ENCODE results near the gene COMT.
"Not testable (repeated sequence)": the region's sequence is repeated elsewhere in the genome, so short reads cannot be mapped to it uniquely, and the experiment has no call there.

COMT gene

DNA sequence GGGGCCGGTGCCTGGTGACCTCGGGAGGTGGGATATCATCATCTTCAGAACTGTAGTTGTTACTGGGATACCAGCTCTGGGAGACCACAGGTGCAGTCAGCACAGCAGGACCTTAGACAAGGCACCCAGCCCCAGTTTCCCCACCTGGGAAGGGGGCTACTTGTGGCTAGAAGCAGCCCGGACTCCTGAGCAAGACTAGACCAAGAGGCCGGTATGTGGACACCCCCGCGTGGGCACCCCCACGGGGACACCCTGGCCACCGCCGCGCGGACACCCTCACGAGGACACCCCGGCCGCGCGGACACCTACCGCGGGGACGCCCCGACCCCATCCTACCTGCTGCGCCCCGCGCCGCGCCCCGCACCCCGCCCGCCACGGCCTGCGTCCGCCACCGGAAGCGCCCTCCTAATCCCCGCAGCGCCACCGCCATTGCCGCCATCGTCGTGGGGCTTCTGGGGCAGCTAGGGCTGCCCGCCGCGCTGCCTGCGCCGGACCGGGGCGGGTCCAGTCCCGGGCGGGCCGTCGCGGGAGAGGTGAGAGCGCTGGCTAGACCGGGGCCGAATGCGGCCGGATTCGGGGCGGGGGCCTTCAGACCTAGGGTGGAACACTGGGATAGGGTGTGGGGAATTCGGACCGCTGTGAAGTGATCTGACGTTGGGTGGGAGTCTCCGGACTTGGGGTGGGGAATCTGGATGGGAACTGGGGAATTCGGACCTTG, at the start of gene COMT, which contains the start of gene TXNRD2:
Gene COMT, plus strand, starts transcription at position 408 of the 718 bp plus-strand sequence. CDS start 20,755 bp downstream, outside the sequence.
Gene TXNRD2, minus strand, starts transcription at position 454 of the 718 bp plus-strand sequence. Its CDS starts 15 bp downstream, at position 439.
- DNase-seq (ENCODE audit: extremely low read depth in 1 of 2, low read depth in 1 of 2), result peak; percentile 45 to 47

DNA sequence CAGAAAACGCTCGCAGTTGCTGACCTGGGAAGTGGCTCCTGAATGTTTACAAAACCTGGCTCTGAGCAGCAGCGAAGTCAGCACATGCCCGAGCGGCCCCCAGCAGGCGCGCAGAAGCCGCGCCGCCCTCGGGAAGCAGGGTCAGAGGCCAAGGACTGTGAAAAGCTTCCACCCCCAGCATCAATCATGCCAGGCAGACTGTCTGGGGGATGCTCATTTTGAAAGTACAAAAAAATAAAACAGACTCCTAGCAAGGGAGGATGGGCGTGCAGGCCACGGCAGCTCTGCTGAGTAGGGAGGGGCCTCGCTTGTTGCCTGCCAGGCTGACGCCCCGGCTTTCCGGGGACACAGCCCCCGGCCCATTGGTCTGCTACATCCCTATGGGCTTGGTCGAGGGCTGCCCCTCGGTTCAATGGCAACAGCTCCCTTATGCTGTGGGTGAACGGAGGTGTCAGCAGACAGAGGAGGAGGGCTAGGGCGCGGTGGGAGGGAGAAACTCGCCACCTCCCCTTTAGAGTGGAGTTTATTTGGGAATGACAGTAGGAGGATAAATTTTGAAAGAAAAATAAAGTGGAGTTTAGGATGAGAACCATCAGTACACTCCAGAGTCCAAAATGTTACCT, 49.2 kb upstream of the COMT start:
- DNase-seq (ENCODE audit: extremely low read depth in 1 of 2, low read depth in 1 of 2), result peak; percentile 33 to 56

DNA sequence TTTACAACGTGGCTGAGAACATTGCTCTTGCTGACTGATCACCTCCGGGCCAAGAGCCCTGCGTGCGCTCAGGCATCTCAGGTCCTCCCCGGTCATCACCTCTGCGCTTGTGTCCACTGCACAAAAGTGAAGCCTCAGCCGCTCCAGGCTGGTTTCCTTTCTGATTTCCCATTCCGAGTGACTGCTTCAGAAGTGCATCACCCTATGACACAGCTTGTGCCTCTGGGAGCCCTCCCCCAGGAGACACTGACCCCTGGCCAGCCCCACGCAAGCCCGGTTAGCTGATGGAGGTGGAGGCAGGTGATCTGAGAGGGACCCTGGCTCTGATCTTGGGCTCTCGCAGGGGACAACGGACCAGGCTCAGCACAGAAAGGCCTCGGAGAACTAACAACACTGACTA, 48.6 kb upstream of the COMT start:
- DNase-seq (ENCODE audit: extremely low read depth in 1 of 2, low read depth in 1 of 2), result no peak

DNA sequence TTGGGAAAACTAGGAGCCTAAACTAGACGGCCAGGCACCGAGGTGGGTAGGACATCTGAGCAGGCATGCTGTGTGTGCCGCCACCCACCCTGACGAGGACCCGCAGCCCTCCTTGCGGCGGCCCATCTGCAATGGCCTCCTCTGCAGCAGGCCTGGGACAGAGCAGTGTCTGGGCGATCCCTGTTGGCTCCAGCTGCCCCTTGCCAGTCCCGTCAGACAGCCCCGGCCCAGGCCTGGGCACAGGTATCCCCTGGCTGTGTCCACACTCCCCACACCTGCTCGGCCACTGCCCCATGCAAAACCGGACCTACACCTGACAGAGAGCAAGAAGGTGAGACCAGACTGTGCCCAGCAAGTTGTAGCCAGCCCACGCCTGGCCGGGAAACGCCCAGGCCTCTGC, 48.2 kb upstream of the COMT start:
- DNase-seq (ENCODE audit: extremely low read depth in 1 of 2, low read depth in 1 of 2), result no peak

DNA sequence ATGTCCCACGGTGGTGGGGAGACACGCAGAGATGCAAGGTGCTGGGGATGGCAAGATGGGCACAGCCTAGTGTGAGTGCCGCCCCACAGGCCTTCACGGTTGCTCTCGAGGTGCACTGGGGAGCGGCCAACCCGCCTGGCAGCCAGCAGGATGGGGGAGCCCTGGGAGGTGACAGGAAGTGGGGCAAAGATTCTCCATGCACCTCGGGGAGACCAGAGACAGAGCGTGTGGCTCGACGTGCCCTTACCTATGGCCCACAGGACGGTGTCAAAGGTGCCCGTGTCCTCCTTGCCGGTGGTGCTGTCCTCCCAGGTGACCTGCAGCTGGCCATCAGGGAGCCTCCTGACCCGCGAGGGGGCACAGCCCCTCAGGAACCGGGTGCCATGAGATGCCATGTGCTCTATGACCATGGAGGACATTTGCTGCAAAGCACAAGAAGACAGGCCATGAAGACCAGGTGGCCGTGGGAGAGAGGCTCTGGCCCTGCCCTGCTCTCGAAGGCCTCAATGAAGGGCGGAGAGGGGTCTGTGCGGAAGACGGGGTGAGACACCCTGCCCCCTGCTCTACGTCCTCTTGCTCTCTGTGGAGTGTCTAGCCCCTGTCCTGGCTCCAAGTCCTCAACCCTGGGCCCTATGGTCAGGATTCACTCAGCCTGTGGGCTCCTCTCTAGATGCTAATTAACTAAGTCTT, 46.3 kb upstream of the COMT start:
- DNase-seq (ENCODE audit: extremely low read depth in 1 of 2, low read depth in 1 of 2), result no peak

DNA sequence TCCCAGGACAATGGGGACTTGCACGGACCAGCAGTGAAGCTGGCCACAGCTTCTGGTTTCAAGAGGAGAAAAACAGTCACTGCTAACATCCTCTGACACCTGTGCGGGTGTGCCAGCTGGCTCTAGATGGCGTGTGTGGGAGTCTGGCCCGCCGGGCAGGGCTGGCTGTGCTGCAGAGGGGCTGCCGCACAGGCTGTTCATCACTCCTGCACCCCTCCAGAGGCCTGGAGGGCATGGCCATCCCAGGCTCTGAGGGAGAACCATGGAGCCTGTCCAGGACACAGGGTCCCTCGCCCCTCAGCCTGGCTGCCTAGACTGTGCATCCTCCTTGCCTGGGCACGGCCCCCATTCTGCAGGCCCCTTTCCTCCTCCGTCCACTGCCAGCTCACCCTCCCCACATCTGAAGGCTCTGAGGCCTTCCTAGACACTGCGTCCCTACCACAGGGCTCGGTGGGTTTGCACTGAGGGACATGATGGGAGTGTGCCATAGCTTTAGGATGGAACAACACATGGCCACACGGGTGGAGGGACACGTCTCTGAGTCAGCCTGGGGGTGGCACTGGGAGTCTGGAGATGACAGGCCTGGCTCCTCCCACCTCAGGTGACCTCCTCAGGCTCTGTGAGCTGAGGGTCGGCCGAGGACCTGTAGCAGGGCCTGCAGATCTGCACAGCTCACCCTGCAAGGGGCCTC, 44.8 kb upstream of the COMT start:
- DNase-seq (ENCODE audit: extremely low read depth in 1 of 2, low read depth in 1 of 2), result no peak

DNA sequence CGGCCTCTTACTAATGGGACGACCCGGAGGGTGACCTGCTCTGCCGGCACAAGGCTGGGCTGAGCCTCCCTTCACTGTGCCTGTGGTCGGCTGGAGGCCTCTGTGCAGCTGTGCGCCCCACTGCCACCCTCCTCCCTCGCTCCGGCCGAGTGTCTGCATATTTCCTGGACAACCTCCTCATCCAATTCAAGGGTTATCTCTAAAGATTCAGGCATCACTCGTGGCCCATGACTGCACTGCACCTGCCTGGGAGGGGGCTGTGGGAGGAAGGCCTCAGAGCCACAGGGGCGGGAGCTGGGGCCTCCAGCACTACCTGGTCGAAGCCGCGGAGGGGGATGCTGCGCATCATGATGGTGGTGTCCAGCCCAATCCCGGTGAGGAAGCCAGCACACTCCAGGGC, 43.8 kb upstream of the COMT start:
- DNase-seq (ENCODE audit: extremely low read depth in 1 of 2, low read depth in 1 of 2), result no peak

DNA sequence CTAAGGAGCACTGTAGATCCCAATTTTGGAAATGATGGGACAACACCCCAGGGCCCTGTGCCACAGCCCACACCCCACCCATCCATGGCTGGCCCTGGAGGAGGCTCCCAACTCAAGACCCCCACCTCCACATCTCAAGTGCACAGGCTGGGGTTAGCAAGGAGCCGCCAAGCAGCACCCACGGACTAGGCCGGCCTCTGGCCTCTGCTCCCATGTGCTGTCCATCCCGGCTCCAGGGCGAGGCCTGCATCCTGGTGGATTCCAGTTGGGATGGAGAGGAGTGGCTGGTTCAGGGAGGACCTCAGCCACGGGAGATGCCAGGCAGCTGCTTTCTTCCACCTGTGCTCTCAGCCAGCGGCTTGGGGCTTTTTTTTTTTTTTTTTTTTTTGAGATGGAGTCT, 43.4 kb upstream of the COMT start:
- no peak for DNase-seq (ENCODE audit: extremely low read depth in 1 of 2, low read depth in 1 of 2)

DNA sequence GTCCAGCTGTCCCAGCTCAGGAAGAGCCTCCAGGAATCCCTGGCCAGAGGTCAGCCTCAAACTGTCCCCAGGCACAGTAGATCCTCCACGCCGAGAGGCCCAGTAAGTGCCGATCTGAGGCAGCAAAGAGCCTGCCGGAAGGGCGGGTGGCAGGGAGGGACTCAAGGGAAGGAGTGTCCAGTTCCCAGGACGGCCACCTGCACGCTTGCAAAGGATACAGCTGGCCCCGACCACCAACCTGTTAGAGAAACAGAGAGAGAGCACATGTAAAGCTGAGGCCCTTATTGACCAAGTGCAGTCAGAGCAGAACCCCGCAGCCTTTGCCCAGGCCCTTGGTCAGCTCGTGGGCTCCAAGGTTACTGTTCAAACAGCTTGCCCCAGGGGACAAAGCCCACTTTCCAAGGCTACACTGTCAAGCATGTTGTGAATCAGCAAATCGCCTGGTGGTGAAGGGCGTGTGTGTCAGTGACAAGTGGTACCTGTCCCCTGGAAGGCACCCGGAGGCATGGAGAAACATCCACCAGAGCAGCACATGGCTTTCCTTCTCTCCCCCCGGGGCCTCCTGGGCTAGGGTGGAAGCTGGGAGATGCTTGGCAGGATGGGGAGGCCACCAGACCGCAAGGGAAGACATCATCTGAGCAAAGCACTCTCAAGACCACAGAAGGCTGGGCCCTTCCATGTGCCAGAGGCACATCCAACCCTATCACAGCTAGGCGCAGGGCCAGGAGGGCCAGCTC, 42.6 kb upstream of the COMT start:
- DNase-seq (ENCODE audit: extremely low read depth in 1 of 2, low read depth in 1 of 2), result no peak

DNA sequence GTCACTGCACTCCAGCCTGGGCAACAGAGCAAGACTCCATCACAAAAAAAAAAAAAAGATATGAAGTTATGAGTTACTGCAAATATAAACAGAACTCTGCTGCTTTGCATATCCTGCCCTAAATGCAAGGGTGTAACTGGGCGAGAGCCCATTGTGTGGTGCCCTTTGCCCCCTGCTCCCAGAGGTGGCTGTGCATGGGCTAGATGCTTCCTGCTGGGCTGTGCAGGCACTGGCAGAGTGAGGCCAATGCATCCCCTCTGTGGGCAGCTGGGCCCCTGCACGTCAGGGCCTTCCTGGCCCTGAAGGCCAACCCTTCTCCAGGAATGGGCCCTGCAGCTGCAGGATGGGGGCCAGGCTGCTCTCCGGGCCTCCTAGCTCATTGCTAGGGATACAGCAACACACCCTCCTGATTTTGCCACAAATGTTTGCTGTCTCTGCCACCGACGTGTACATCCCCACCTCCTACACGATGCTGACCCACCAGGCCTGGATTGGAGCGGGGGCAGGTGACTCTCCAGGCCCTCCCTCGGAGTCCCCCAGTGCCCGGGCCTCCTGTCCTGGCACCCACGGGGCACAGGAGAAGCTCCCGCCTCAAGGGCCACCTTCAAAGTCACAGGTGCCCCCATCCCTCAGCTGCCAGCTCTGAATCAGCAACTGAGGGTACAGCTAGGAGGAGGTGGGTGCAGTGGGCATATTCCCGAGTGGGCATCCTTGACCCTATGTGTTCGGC, 40.7 kb upstream of the COMT start:
- no peak for DNase-seq (ENCODE audit: extremely low read depth in 1 of 2, low read depth in 1 of 2)

DNA sequence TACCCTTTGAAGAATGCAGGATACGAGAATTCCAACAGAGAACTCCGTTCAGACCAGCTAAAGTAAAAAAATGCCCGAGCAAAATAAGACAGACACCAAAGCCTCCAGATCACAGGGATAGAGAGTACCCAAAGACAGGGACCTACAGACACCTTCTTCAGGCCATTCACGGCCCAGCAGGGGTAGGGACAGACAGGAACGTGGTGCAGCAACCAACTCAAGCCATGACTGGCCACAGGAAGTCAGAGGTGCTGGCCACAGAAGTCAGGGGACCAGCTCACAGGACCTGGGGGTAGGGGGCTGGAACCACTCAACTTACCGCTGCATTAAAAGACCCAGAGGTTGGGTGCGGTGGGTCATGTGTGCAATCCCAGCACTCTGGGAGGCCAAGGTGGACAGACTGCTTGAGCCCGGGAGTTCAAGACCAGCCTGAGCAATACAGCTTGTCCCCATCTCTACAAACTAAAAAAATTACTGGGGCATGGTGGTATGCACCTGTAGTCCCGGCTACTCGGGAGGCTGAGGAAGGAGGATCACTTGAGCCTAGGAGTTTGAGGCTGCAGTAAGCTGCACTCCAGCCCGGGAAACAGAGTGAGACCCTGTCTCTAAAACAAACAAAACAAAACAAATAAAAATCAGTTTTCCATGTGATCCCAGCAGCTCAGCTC, 39.9 kb upstream of the COMT start:
- DNase-seq (ENCODE audit: extremely low read depth in 1 of 2, low read depth in 1 of 2), result no peak

DNA sequence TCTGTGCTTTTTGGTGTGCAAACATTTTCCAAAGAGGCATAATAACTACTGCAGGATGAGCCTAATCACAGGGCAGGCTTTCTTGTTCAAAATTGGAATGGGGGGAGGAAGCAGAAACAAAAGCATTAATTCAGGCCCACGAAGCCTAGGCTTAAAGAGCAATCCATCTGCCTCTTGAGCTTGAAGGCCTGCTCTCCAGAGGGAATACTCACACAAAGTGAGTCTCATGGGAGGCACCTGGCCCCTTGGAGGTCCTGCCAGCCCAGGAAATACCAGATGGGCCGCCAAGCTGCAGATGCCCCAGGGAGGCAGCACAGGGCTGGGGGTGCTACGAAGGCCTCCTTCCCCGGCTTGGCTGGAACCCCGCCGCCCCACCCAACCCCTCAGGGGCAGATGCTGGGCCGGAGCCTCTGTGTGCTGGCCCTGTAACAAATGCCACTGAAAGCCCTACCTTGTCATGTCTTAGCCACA, 39.3 kb upstream of the COMT start:
- no peak for DNase-seq (ENCODE audit: extremely low read depth in 1 of 2, low read depth in 1 of 2)

DNA sequence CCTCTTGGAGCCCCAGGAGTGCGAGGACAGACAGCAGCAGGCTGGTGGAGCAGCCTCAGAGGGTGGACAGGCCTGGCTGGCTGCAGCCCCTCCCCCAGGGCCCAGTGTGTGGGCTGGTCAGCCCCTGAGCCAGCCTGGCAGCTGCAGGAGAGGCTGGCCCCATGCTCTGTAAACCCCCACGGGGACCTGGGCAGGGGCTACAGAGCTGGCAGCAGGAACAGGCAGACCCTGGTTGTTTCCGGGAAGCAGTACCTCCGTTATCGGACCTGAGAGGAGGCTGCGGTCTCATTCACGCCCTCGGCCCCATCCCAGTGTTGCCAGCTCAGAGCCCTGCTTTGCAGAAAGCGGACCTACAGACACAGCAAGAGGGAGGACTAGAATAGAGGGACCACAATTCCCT, 38.5 kb upstream of the COMT start:
- DNase-seq (ENCODE audit: extremely low read depth in 1 of 2, low read depth in 1 of 2), result no peak

DNA sequence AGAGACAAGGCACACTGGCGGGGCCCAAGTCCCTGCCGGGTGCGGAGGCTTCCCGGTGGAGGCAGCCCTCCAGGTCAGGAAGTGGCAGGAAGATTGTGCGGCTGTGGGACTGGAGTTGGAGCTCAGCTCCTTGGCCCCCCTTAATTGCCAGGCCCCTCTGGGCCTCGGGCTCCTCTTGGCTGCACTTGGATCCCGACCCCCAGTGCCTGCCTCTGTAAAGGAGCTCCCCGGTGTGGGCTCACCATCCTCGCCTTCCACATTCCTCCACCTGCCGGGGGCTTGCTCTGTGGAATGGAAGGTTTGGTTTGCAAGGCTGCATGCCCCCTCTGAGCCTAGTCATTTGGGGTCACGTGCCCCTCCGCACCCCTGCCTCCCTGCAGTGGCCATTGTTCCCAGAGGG, 38.1 kb upstream of the COMT start:
- no peak for DNase-seq (ENCODE audit: extremely low read depth in 1 of 2, low read depth in 1 of 2)

DNA sequence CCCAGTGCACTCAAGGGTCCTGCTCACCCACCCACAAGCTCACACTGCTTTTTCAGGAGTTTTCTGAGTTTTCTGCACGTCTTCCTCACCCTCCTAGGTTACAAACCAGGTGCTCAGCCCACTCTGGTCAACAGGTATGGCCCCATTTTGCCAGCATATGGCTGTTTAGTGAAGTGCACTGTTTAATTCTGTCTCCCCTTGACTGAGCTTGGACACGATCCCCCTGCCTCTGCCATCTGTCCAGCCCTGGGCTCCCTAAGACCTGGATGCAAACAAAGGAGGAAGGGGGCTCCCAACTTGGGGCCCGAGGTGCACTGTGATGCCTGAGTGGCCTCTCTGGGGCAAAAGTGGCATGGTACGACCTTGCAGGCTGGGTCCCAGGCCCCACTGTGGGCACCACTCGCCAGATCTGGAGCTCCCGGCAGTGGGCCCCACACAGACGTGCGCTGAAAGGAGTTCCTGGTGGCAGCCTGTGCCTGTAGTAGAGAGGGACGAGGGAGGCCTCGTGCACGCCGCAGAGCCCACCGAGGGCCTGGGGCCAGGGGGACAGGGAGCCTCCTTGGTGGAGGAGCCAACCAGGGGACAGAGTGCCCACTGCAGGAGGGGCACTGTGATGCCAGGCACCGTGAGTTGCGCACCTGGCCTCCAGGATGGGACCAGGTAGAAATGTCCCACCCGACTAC, 37.3 kb upstream of the COMT start:
- no peak for DNase-seq (ENCODE audit: extremely low read depth in 1 of 2, low read depth in 1 of 2)

DNA sequence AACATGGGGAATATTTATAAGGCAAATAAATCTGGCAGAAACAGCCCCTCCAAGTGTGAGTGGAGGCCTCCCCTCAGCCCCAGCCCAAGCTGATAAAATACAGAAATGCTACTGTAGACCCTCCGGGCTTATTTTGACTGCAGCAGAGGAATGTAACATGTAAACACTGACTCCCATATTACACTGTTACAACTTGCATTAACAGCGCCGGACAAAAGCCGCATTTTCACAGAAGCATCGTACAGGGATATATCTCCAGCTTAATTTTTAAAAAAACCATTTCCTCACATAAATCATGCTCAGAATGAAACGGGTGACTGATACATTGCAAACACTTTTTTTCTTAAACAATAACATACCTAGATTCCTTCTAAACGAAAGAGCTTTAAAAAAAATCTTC, 36.6 kb upstream of the COMT start:
- DNase-seq (ENCODE audit: extremely low read depth in 1 of 2, low read depth in 1 of 2), result no peak

DNA sequence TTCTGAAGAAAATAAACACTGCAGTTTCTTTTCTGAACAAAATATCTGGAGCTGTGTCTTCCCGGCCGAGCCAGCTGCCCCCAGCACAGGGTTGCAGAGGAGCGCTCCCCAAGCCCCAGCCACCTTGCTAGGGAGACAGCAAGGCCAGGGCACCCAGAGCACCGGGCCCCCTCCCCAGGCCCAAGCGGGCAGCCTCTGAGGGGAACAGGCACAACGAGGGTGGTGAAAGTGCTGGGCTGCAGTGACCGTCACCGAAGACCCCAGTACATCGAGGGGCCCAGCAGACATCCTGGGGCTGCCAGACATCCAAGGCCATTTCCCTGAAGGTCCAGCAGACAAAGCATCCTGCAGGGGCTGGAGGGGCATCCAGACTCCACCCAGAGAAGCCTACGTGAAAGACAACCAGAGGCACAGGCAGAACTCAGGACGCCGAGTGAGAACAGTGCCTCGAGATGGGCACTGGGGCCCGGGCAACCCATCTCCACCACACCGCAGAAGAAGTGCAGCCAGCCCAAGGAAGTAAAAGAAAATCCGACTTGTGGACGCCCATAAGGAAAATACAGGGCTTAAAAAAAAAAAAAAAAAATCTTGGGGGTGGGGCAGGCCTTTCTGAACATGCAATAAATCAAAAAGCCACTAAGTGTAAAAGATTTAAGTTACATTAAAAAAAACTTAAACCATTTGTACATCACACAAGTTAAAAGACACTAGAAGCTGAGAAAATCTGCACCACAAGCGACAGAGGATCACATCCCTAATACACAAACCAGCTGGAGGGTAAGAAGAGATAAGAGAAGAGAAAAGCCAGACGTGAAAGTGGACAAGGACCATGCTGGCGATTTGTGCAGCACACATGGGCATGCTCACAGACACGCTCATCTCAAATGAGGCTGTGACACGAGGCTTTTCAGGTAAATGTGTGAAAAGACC, 36.0 kb upstream of the COMT start:
- DNase-seq (ENCODE audit: extremely low read depth in 1 of 2, low read depth in 1 of 2), result no peak

DNA sequence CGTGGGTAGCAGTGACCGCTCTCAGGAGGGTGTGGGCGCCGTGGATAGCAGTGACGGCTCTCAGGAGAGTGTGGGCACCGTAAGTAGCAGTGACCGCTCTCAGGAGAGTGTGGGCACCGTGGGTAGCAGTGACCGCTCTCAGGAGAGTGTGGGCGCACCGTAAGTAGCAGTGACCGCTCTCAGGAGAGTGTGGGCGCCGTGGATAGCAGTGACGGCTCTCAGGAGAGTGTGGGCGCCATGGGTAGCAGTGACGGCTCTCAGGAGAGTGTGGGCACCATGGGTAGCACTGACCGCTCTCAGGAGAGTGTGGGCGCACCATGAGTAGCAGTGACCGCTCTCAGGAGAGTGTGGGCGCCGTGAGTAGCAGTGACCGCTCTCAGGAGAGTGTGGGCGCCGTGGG, 34.7 kb upstream of the COMT start:
- DNase-seq (ENCODE audit: extremely low read depth in 1 of 2, low read depth in 1 of 2), result not testable (repeated sequence)
